GM23338 (cell line): ENCODE results near the gene NKX6-1. TPM values are rescaled to one million over a fixed set of nuclear protein-coding genes. Genes with fewer than 3 reads are reported as not detected.

Source experiments
- ATAC-seq: fragments of 200-7000 bp; cut with Tn5 transposase; 3 replicates; pipeline ENCODE4 v1.9.1; 2020
- DNase-seq: peaks from one replicate; pipeline ENCODE4 v3.0.0-alpha.2; 2015; ENCODE audit warnings: low spot score
- H2AFZ ChIP-seq: fragments of 200-600 bp; sonication (generic); 2 replicates; pipeline ENCODE4 v1.8.0; 2016; ENCODE audit warnings: antibody characterized with exemption, mild to moderate bottlenecking, moderate library complexity
- H3F3A ChIP-seq: fragments of 200-600 bp; sonication (generic); replicated peaks from 2 replicates; pipeline ENCODE4 v1.8.0; 2017; ENCODE audit warnings: antibody characterized with exemption, mixed run types, low read depth
- H3K27ac ChIP-seq: fragments of 200-600 bp; sonication (generic); 2 replicates; pipeline ENCODE4 v1.6.1; 2016; ENCODE audit warnings: low read depth
- H3K27me3 ChIP-seq: fragments of 200-600 bp; sonication (generic); 2 replicates; pipeline ENCODE4 v1.8.0; 2016; ENCODE audit warnings: mild to moderate bottlenecking, mixed run types, moderate library complexity; ENCODE audit not compliant: insufficient read depth
- H3K36me3 ChIP-seq: fragments of 200-600 bp; sonication (generic); 2 replicates; pipeline ENCODE4 v1.8.0; 2016; ENCODE audit warnings: mild to moderate bottlenecking; ENCODE audit not compliant: insufficient read depth
- H3K4me1 ChIP-seq: fragments of 200-600 bp; sonication (generic); 2 replicates; pipeline ENCODE4 v1.8.0; 2016; ENCODE audit warnings: mild to moderate bottlenecking, moderate library complexity; ENCODE audit not compliant: insufficient read depth
- H3K4me2 ChIP-seq: fragments of 200-600 bp; sonication (generic); 2 replicates; pipeline ENCODE4 v1.7.1; 2017; ENCODE audit warnings: mixed run types
- H3K4me3 ChIP-seq: fragments of 200-600 bp; sonication (generic); 2 replicates; pipeline ENCODE4 v1.6.1; 2016; ENCODE audit warnings: mixed run types
- H3K79me2 ChIP-seq: fragments of 200-600 bp; sonication (generic); replicated peaks from 2 replicates; pipeline ENCODE4 v1.8.0; 2017; ENCODE audit warnings: mild to moderate bottlenecking; ENCODE audit not compliant: insufficient read depth
- H3K9me2 ChIP-seq: fragments of 200-600 bp; sonication (generic); 2 replicates; pipeline ENCODE4 v1.8.0; 2017; ENCODE audit not compliant: insufficient read depth
- H4K20me1 ChIP-seq: fragments of 200-600 bp; sonication (generic); replicated peaks from 2 replicates; pipeline ENCODE4 v1.8.0; 2017; ENCODE audit warnings: mild to moderate bottlenecking; ENCODE audit not compliant: insufficient read depth
- H3K27ac Mint-ChIP-seq: 2 replicates; pipeline ENCODE4 v1.8.0; 2020; ENCODE audit warnings: inconsistent platforms, mild to moderate bottlenecking, moderate library complexity, mixed read lengths
- H3K27me3 Mint-ChIP-seq: 3 replicates; pipeline ENCODE4 v1.8.0; 2022; ENCODE audit warnings: low read depth, mild to moderate bottlenecking, moderate library complexity, mixed read lengths, inconsistent platforms; ENCODE audit not compliant: insufficient read depth, poor library complexity
- H3K36me3 Mint-ChIP-seq: 3 replicates; pipeline ENCODE4 v1.8.0; 2021; ENCODE audit warnings: low read depth, mild to moderate bottlenecking, inconsistent platforms, moderate library complexity, mixed read lengths
- H3K4me1 Mint-ChIP-seq: 3 replicates; pipeline ENCODE4 v1.8.0; 2020; ENCODE audit warnings: mild to moderate bottlenecking, inconsistent platforms, mixed read lengths
- H3K4me3 Mint-ChIP-seq: 3 replicates; pipeline ENCODE4 v1.8.0; 2021; ENCODE audit warnings: moderate library complexity, mild to moderate bottlenecking, inconsistent platforms, mixed read lengths
- H3K9me3 Mint-ChIP-seq: 3 replicates; pipeline ENCODE4 v1.8.0; 2020; ENCODE audit warnings: moderate library complexity, mild to moderate bottlenecking, inconsistent platforms, mixed read lengths
- CTCF ChIP-seq, 2 experiments: fragments of 200-600 bp in 1 of 2; sonication (generic) in 1 of 2; conservative IDR thresholded peaks; 2 replicates each; pipeline versions ENCODE4 v1.5.1 to v1.6.1; 2016 to 2017; ENCODE audit warnings: antibody characterized with exemption in 2 of 2, low read depth in 2 of 2, mild to moderate bottlenecking in 2 of 2, moderate library complexity in 1 of 2
- ETS1 ChIP-seq: IDR thresholded peaks from 2 replicates; pipeline ENCODE4 v1.6.1; 2016; ENCODE audit warnings: antibody characterized with exemption
- EZH2 ChIP-seq: fragments of 200-600 bp; sonication (generic); IDR thresholded peaks from one replicate; pipeline ENCODE4 v1.8.0; 2017; ENCODE audit warnings: antibody characterized with exemption, mild to moderate bottlenecking, low read depth; ENCODE audit not compliant: unreplicated experiment
- POLR2AphosphoS5 ChIP-seq: IDR thresholded peaks from 2 replicates; pipeline ENCODE4 v1.6.1; 2016; ENCODE audit warnings: antibody characterized with exemption, low read depth
- REST ChIP-seq: IDR thresholded peaks from one replicate; pipeline ENCODE4 v1.6.1; 2018; ENCODE audit warnings: antibody characterized with exemption; ENCODE audit not compliant: unreplicated experiment
- STAT1 ChIP-seq: IDR thresholded peaks from one replicate; pipeline ENCODE4 v1.6.1; 2016; ENCODE audit warnings: antibody characterized with exemption; ENCODE audit not compliant: unreplicated experiment
- ZNF114 ChIP-seq: fragments of 250-450 bp; sonication (Bioruptor Pico); IDR thresholded peaks from 2 replicates; pipeline ENCODE4 v1.5.0; 2020; ENCODE audit warnings: mild to moderate bottlenecking, moderate library complexity
- polyA plus RNA-seq: library from polyadenylated mRNA; unstranded; fragments of >200 nt; fragmentation: Nextera tagmentation; extraction: Ambion mirVana; gene quantifications from 2 replicates; pipeline ENCODE4 v1.2.1, GENCODE V29; 2016
- total RNA-seq: library from RNA; depleted of rRNA; stranded (reverse); fragments of >200 nt; shearing (Covaris generic); gene quantifications from 2 replicates; pipeline ENCODE4 v1.2.3, GENCODE V29; 2014

NKX6-1 gene
- total and polyA plus RNA-seq, 2 experiments from 2014 or later, result 0.07 TPM; not detected in 1

GRCh38 chr4:84491481-84491880 is 7.6 kb downstream of the NKX6-1 start (continued):
- TF ChIP-seq ETS1 (no peak), EZH2 (peak; percentile 45), ZNF114 (CRISPR knock-in tag) (no peak), REST (no peak), STAT1 (no peak)

- Histone ChIP-seq H3K79me2 (no peaks in the 10 kb centered on the region), H3K27ac (no peak overlapping the region), H3K4me2 (0 out of 2 replicates have a peak overlapping the region, but pooled peaks have one; percentile 30), H3K36me3 (no peaks in the 10 kb centered on the region), H4K20me1 (peaks cover 8% of the 10 kb centered on the region; the same call in 1 of the 2 replicates), H2AFZ (no peak overlapping the region), H3F3A (peaks cover 3% of the 10 kb centered on the region; the same call in 1 of the 2 replicates), H3K27me3 (peaks cover 100% of the 10 kb centered on the region), H3K4me3 (no peak overlapping the region), H3K4me1 (peaks cover 38% of the 10 kb centered on the region), H3K9me2 (no peaks in the 10 kb centered on the region)
- Mint-ChIP-seq H3K4me3 (no peak overlapping the region), H3K27me3 (peaks cover 96% of the 10 kb centered on the region), H3K9me3 (peaks cover 3% of the 10 kb centered on the region; the same call in 2 of the 3 replicates), H3K27ac (no peak overlapping the region), H3K4me1 (peaks cover 31% of the 10 kb centered on the region), H3K36me3 (no peaks in the 10 kb centered on the region)
- no peak for DNase-seq
- no peak for TF ChIP-seq STAT1
- no peak for ATAC-seq
Observed at GRCh38 chr4:84490663-84491062, 8.4 kb downstream of the NKX6-1 start.

GRCh38 chr4:84484236-84484635 is 14.9 kb downstream of the NKX6-1 start:
- no peaks in the 10 kb centered on the region for H3K36me3 Mint-ChIP-seq
- peak; percentile 49 for TF ChIP-seq EZH2
- TF ChIP-seq STAT1, result no peak
- 0 out of 4 replicates have a peak, but pooled peaks of 1 of the 2 experiments have one; percentile 5 for TF ChIP-seq CTCF (conservative IDR thresholded peaks at IDR 0.05; ENCODE audit: low read depth in 2 of 2)
- TF ChIP-seq POLR2AphosphoS5, result no peak
- DNase-seq (peak; percentile 70), ATAC-seq (peak; percentile 23)
- peak overlapping the region; percentile 50 for H3K4me3 ChIP-seq
- H3K36me3 ChIP-seq, result no peaks in the 10 kb centered on the region
- H3K79me2 ChIP-seq, result no peaks in the 10 kb centered on the region
- H4K20me1 ChIP-seq, result 0 out of 2 replicates have a peak, but pooled peaks cover 4% of the 10 kb centered on the region
- H3K4me1 Mint-ChIP-seq, result peaks cover 29% of the 10 kb centered on the region
- H3K4me1 ChIP-seq, result peaks cover 33% of the 10 kb centered on the region
- no peak overlapping the region for H3K27ac ChIP-seq
- no peaks in the 10 kb centered on the region for H3K9me2 ChIP-seq
- H3K4me2 ChIP-seq, result peak overlapping the region; percentile 74
- peaks cover 100% of the 10 kb centered on the region for H3K27me3 ChIP-seq
- H3K9me3 Mint-ChIP-seq, result no peaks in the 10 kb centered on the region
- peaks cover 22% of the 10 kb centered on the region for H3F3A ChIP-seq
- peak overlapping the region; percentile 91; the same call in 1 of the 2 replicates for H2AFZ ChIP-seq
- H3K4me3 Mint-ChIP-seq, result peak overlapping the region; percentile 49
- H3K27me3 Mint-ChIP-seq, result peaks cover 95% of the 10 kb centered on the region
- no peak overlapping the region for H3K27ac Mint-ChIP-seq
